Right atrium auricular region (tissue), 2 donors: ENCODE results near the gene ZSWIM4. TPM values are rescaled to one million over a fixed set of nuclear protein-coding genes. Genes with fewer than 3 reads are reported as not detected.

ENCODE experiments used
- DNase-seq: peaks from one replicate; pipeline ENCODE4 v3.0.0-alpha.2; 2019; ENCODE audit warnings: low spot score
- H3K27ac ChIP-seq, 2 donors: fragments of 200-600 bp; sonication (generic); 1 replicate in 1 of 2; 2 replicates in 1 of 2; pipeline ENCODE4 v1.5.1; 2016 to 2019
- H3K27me3 ChIP-seq, 2 donors: fragments of 200-600 bp; sonication (generic); one replicate each; pipeline versions ENCODE4 v1.5.1 to v1.6.0; 2017 to 2019
- H3K36me3 ChIP-seq: fragments of 200-600 bp; sonication (generic); one replicate; pipeline ENCODE4 v1.5.1; 2016
- H3K4me1 ChIP-seq, 2 donors: fragments of 200-600 bp; sonication (generic); one replicate each; pipeline versions ENCODE4 v1.5.1 to v1.6.0; 2017 to 2019
- H3K4me3 ChIP-seq, 2 donors: fragments of 200-600 bp; sonication (generic); 1 replicate in 1 of 2; 2 replicates in 1 of 2; pipeline ENCODE4 v1.5.1; 2017 to 2019; ENCODE audit warnings: mild to moderate bottlenecking in 1 of 2, moderate library complexity in 1 of 2
- H3K9me3 ChIP-seq, 2 donors: fragments of 200-600 bp; sonication (generic); one replicate each; pipeline ENCODE4 v1.5.1; 2019
- CTCF ChIP-seq, 2 donors: fragments of 200-600 bp; sonication (generic); IDR thresholded peaks; one replicate each; pipeline ENCODE4 v1.5.1; 2019; ENCODE audit warnings: antibody characterized with exemption in 2 of 2
- total RNA-seq, 2 donors: library from RNA; depleted of rRNA; stranded (reverse); fragments of >200 nt; gene quantifications; one replicate each; pipeline ENCODE4 v1.1.0, GENCODE V29; 2016

Gene ZSWIM4
- total RNA-seq, 2 donors from 2014 or later: 5.7 to 9.8 TPM

- H3K9me3 ChIP-seq: no peaks in the 10 kb centered on the region
- no peak overlapping the region for H3K4me3 ChIP-seq
- H3K4me1 ChIP-seq: no peaks in the 10 kb centered on the region
- DNase-seq: no peak
- H3K27me3 ChIP-seq: no peaks in the 10 kb centered on the region
- TF ChIP-seq CTCF (IDR thresholded peaks at IDR 0.05): no peak
- H3K27ac ChIP-seq: no peak overlapping the region
- H3K36me3 ChIP-seq: peaks cover 99% of the 10 kb centered on the region
Measured at GRCh38 chr19:13757805-13758772, 37.2 kb upstream of the ZSWIM4 start.

- no peak for TF ChIP-seq CTCF (IDR thresholded peaks at IDR 0.05)
- no peaks in the 10 kb centered on the region for H3K9me3 ChIP-seq
- H3K4me1 ChIP-seq: peaks cover 0 to under 1% of the 10 kb centered on the region in 2 donors
- DNase-seq: no peak
- peaks cover 95% of the 10 kb centered on the region for H3K36me3 ChIP-seq
- H3K27me3 ChIP-seq: no peaks in the 10 kb centered on the region
- no peak overlapping the region for H3K27ac ChIP-seq
- H3K4me3 ChIP-seq: no peak overlapping the region
Measured at GRCh38 chr19:13758795-13759194, 36.4 kb upstream of the ZSWIM4 start.

DNA sequence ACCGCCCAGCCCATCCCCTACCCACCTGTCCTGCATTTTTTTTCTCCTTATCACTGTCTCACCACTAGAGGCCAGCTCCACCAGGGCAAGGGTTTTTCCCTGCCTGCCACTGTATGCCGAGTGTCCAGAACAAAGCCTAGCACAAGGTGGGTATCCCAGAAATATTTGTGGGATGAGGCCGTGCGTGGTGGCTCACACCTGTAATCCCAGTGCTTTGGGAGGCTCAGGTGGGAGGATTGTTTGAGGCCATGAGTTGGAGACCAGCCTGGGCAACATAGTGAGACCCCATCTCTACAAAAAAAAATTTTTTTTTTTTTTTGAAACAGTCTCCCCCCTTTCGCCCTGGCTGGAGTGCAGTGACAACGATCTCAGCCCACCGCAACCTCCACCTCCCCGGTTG is 33.8 kb upstream of the ZSWIM4 start:
- Histone ChIP-seq H3K9me3 (no peaks in the 10 kb centered on the region), H3K27ac (no peak overlapping the region), H3K4me3 (no peak overlapping the region), H3K36me3 (peaks cover 69% of the 10 kb centered on the region), H3K4me1 (peaks cover 0 to 14% of the 10 kb centered on the region in 2 donors), H3K27me3 (no peaks in the 10 kb centered on the region)
- no peak for TF ChIP-seq CTCF (IDR thresholded peaks at IDR 0.05)
- no peak for DNase-seq

GRCh38 chr19:13762635-13763235 is 32.5 kb upstream of the ZSWIM4 start:
- no peak for DNase-seq
- peaks cover 0 to 14% of the 10 kb centered on the region in 2 donors for H3K4me1 ChIP-seq
- no peaks in the 10 kb centered on the region for H3K9me3 ChIP-seq
- no peaks in the 10 kb centered on the region for H3K27me3 ChIP-seq
- H3K36me3 ChIP-seq: peaks cover 56% of the 10 kb centered on the region
- H3K27ac ChIP-seq: no peak overlapping the region
- TF ChIP-seq CTCF (IDR thresholded peaks at IDR 0.05): no peak
- H3K4me3 ChIP-seq: no peak overlapping the region

DNA sequence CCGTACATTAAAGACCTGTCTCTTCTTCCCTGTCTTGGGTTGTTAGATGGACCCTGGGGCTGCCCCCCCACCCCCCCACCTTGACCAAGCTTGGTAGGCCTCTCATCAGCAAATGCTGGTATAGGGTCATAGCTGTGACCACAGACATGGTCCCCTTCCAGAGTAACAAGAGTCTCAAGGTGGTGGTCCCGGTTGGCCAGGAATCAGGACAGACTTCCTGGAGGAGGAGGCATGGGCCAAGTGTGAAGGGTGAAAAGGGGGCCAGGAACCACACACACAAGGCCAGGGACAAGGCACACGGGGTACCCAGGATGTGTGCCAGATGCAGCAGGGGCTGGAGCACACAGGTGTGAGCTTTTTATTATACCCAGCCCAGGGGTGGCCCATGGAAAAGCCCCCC is 32.0 kb upstream of the ZSWIM4 start:
- H3K27ac ChIP-seq: no peak overlapping the region
- no peak overlapping the region for H3K4me3 ChIP-seq
- H3K36me3 ChIP-seq: peaks cover 51% of the 10 kb centered on the region
- no peak for DNase-seq
- no peaks in the 10 kb centered on the region for H3K27me3 ChIP-seq
- no peaks in the 10 kb centered on the region for H3K9me3 ChIP-seq
- H3K4me1 ChIP-seq: peaks cover 0 to 14% of the 10 kb centered on the region in 2 donors
- TF ChIP-seq CTCF (IDR thresholded peaks at IDR 0.05): no peak
